Measurements from ENCODE around the gene IFNAR1. TPM values are rescaled to one million over a fixed set of nuclear protein-coding genes. Genes with fewer than 3 reads are reported as not detected.
A peak's percentile ranks its signal among the peaks of the same experiment; 100 is the strongest.
"Not testable (repeated sequence)": the region's sequence is repeated elsewhere in the genome, so short reads cannot be mapped to it uniquely, and the experiment has no call there.

IFNAR1 gene
- total and polyA plus RNA-seq, 2 donors (not counting 1 experiment from before 2014, with no cell fraction given), result 17.5 to 23.1 TPM

DNA sequence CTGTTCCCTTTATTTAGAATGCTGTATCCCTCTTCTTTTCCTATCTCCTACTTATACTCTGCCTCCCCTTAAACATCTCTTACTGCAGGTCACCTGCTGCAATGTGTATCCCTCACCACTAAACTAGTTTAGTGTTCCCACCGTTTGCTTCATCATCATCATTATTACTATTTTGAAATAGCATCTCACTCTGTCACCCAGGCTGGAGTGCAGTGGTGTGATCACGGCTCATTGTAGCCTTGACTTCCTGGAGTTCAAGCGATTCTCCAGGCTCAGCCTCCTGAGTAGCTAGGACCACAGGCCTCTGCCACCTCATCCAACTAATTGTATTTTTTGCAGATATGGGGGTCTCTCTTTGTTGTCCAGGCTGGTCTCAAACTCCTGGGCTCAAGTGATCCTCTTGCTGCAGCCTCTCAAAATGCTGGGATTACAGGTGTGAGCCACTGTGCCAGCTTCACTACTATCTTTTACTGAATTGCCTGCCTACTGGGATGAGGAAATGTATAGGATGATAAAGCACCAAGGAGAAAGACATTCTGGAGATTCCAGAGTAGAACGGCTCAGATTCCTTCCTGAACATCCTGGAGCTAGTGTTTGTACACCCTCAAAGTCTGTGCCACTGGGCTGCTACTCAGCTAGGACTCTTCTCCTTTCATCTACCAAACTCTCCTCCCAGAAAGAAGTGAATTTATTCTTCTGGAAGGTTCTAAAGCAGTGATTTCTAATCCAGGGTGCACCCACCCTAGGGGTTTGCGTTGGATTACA, 8.6 kb upstream of the IFNAR1 start:
- Histone ChIP-seq H3K27me3 (ENCODE audit: control insufficient read depth, insufficient read depth, low read length) (peaks cover 2% of the 10 kb centered on the region), H3K79me2 (ENCODE audit: control insufficient read depth, insufficient read depth, low read length) (no peaks in the 10 kb centered on the region), H4K20me1 (ENCODE audit: control insufficient read depth, extremely low read depth, insufficient read depth, low read length) (no peaks in the 10 kb centered on the region), H3K36me3 (ENCODE audit: control insufficient read depth, insufficient read depth, low read length) (no peaks in the 10 kb centered on the region), H3K27ac (ENCODE audit: insufficient read depth, low read length) (no peak overlapping the region), H3K4me1 (ENCODE audit: control insufficient read depth, extremely low read depth, insufficient read depth, low read length) (no peaks in the 10 kb centered on the region), H3K4me3 (replicated peaks in 1 of 4; ENCODE audit: control extremely low read depth in 1 of 4, insufficient read depth in 1 of 4, low read depth in 3 of 4, low read length in 4 of 4) (no peak overlapping the region), H3K9me3 (ENCODE audit: control insufficient read depth, insufficient read depth, low read depth, low read length) (no peaks in the 10 kb centered on the region), H2AFZ (ENCODE audit: low read length) (no peak overlapping the region), H3K9ac (ENCODE audit: insufficient read depth, low read length) (no peak overlapping the region), H3K4me2 (ENCODE audit: extremely low read depth, insufficient read depth, low read length) (no peak overlapping the region)
- TF ChIP-seq EZH2 (IDR thresholded peaks at IDR 0.05; ENCODE audit: low read length, missing control alignments), result no peak
- TF ChIP-seq, protein P1, sequence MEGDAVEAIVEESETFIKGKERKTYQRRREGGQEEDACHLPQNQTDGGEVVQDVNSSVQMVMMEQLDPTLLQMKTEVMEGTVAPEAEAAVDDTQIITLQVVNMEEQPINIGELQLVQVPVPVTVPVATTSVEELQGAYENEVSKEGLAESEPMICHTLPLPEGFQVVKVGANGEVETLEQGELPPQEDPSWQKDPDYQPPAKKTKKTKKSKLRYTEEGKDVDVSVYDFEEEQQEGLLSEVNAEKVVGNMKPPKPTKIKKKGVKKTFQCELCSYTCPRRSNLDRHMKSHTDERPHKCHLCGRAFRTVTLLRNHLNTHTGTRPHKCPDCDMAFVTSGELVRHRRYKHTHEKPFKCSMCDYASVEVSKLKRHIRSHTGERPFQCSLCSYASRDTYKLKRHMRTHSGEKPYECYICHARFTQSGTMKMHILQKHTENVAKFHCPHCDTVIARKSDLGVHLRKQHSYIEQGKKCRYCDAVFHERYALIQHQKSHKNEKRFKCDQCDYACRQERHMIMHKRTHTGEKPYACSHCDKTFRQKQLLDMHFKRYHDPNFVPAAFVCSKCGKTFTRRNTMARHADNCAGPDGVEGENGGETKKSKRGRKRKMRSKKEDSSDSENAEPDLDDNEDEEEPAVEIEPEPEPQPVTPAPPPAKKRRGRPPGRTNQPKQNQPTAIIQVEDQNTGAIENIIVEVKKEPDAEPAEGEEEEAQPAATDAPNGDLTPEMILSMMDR (conservative IDR thresholded peaks at IDR 0.05 in 1 of 2, IDR thresholded peaks at IDR 0.05 in 1 of 2; ENCODE audit: low read depth in 1 of 2, low read length in 2 of 2), result no peak
- DNase-seq (ENCODE audit: low read depth in 2 of 2), result no peak

GRCh38 chr21:33317145-33317544, 7.6 kb upstream of the IFNAR1 start:
- H3K27ac ChIP-seq (ENCODE audit: insufficient read depth, low read length), result no peak overlapping the region
- H3K9ac ChIP-seq (ENCODE audit: insufficient read depth, low read length), result no peak overlapping the region
- H3K4me1 ChIP-seq (ENCODE audit: control insufficient read depth, extremely low read depth, insufficient read depth, low read length), result no peaks in the 10 kb centered on the region
- H3K4me3 ChIP-seq (replicated peaks in 1 of 4; ENCODE audit: control extremely low read depth in 1 of 4, insufficient read depth in 1 of 4, low read depth in 3 of 4, low read length in 4 of 4), result no peak overlapping the region
- H3K79me2 ChIP-seq (ENCODE audit: control insufficient read depth, insufficient read depth, low read length), result no peaks in the 10 kb centered on the region
- TF ChIP-seq, protein P1 (conservative IDR thresholded peaks at IDR 0.05 in 1 of 2, IDR thresholded peaks at IDR 0.05 in 1 of 2; ENCODE audit: low read depth in 1 of 2, low read length in 2 of 2), result no peak
- no peak for TF ChIP-seq EZH2 (IDR thresholded peaks at IDR 0.05; ENCODE audit: low read length, missing control alignments)
- DNase-seq (ENCODE audit: low read depth in 2 of 2), result peak in 1 of 2 donors; percentile 42
- H3K27me3 ChIP-seq (ENCODE audit: control insufficient read depth, insufficient read depth, low read length), result peaks cover 2% of the 10 kb centered on the region
- H3K36me3 ChIP-seq (ENCODE audit: control insufficient read depth, insufficient read depth, low read length), result no peaks in the 10 kb centered on the region
- no peaks in the 10 kb centered on the region for H3K9me3 ChIP-seq (ENCODE audit: control insufficient read depth, insufficient read depth, low read depth, low read length)
- H2AFZ ChIP-seq (ENCODE audit: low read length), result no peak overlapping the region
- H3K4me2 ChIP-seq (ENCODE audit: extremely low read depth, insufficient read depth, low read length), result no peak overlapping the region
- H4K20me1 ChIP-seq (ENCODE audit: control insufficient read depth, extremely low read depth, insufficient read depth, low read length), result no peaks in the 10 kb centered on the region

DNA sequence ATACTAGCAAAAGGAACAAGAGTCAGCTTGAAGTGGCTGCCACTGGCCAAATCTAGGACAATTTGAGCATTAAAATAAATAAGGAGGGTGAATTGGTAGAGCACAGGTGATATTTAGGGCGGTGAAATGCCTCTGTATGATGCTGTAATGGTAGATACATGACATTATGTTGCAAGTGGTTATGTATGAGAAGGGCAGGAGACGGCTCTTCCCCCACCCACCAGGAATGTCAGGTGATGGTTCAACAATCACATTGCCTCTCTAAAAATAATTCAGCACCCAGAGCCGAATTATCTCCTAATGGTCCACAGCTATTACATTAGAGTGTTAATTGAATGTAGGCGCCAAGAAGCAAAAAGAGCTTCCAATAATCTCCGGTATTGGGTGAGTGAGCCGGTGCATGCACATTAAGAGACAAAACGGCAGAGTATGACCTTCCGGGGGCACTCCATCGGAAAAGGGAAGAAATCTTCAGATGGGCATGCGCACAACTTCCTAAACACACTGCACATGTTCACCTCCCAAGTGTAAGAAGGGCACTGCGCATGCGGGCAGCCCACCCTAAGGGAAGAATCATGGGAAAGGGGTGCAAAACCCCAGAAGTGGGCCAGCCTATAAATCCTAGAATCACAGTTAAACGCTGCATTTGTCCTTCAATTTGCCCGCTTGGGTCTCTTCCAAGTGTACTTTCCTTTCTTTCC, 6.8 kb upstream of the IFNAR1 start:
- H3K79me2 ChIP-seq (ENCODE audit: control insufficient read depth, insufficient read depth, low read length), result no peaks in the 10 kb centered on the region
- H3K4me1 ChIP-seq (ENCODE audit: control insufficient read depth, extremely low read depth, insufficient read depth, low read length), result no peaks in the 10 kb centered on the region
- H3K36me3 ChIP-seq (ENCODE audit: control insufficient read depth, insufficient read depth, low read length), result no peaks in the 10 kb centered on the region
- DNase-seq (ENCODE audit: low read depth in 2 of 2), result no peak
- no peak overlapping the region for H3K4me3 ChIP-seq (replicated peaks in 1 of 4; ENCODE audit: control extremely low read depth in 1 of 4, insufficient read depth in 1 of 4, low read depth in 3 of 4, low read length in 4 of 4)
- H3K9ac ChIP-seq (ENCODE audit: insufficient read depth, low read length), result no peak overlapping the region
- H3K27ac ChIP-seq (ENCODE audit: insufficient read depth, low read length), result no peak overlapping the region
- TF ChIP-seq, protein P1 (conservative IDR thresholded peaks at IDR 0.05 in 1 of 2, IDR thresholded peaks at IDR 0.05 in 1 of 2; ENCODE audit: low read depth in 1 of 2, low read length in 2 of 2), result no peak
- TF ChIP-seq EZH2 (IDR thresholded peaks at IDR 0.05; ENCODE audit: low read length, missing control alignments), result no peak
- no peak overlapping the region for H3K4me2 ChIP-seq (ENCODE audit: extremely low read depth, insufficient read depth, low read length)
- H3K27me3 ChIP-seq (ENCODE audit: control insufficient read depth, insufficient read depth, low read length), result peaks cover 2% of the 10 kb centered on the region
- no peaks in the 10 kb centered on the region for H4K20me1 ChIP-seq (ENCODE audit: control insufficient read depth, extremely low read depth, insufficient read depth, low read length)
- H3K9me3 ChIP-seq (ENCODE audit: control insufficient read depth, insufficient read depth, low read depth, low read length), result no peaks in the 10 kb centered on the region
- H2AFZ ChIP-seq (ENCODE audit: low read length), result no peak overlapping the region

- not testable (repeated sequence) for H3K36me3 ChIP-seq (ENCODE audit: control insufficient read depth, insufficient read depth, low read length); H3K4me2 ChIP-seq (ENCODE audit: extremely low read depth, insufficient read depth, low read length); H4K20me1 ChIP-seq (ENCODE audit: control insufficient read depth, extremely low read depth, insufficient read depth, low read length); H3K4me3 ChIP-seq (replicated peaks in 1 of 4; ENCODE audit: control extremely low read depth in 1 of 4, insufficient read depth in 1 of 4, low read depth in 3 of 4, low read length in 4 of 4); H3K27me3 ChIP-seq (ENCODE audit: control insufficient read depth, insufficient read depth, low read length); H3K4me1 ChIP-seq (ENCODE audit: control insufficient read depth, extremely low read depth, insufficient read depth, low read length); DNase-seq (ENCODE audit: low read depth in 2 of 2); H3K79me2 ChIP-seq (ENCODE audit: control insufficient read depth, insufficient read depth, low read length); H3K9me3 ChIP-seq (ENCODE audit: control insufficient read depth, insufficient read depth, low read depth, low read length); H3K9ac ChIP-seq (ENCODE audit: insufficient read depth, low read length); H3K27ac ChIP-seq (ENCODE audit: insufficient read depth, low read length); H2AFZ ChIP-seq (ENCODE audit: low read length)
These were observed 3.8 kb upstream of the IFNAR1 start for GRCh38 chr21:33321005-33321404.

Measured in fibroblast of lung (primary cell).